Measurements from ENCODE around the gene NTHL1.

DNA sequence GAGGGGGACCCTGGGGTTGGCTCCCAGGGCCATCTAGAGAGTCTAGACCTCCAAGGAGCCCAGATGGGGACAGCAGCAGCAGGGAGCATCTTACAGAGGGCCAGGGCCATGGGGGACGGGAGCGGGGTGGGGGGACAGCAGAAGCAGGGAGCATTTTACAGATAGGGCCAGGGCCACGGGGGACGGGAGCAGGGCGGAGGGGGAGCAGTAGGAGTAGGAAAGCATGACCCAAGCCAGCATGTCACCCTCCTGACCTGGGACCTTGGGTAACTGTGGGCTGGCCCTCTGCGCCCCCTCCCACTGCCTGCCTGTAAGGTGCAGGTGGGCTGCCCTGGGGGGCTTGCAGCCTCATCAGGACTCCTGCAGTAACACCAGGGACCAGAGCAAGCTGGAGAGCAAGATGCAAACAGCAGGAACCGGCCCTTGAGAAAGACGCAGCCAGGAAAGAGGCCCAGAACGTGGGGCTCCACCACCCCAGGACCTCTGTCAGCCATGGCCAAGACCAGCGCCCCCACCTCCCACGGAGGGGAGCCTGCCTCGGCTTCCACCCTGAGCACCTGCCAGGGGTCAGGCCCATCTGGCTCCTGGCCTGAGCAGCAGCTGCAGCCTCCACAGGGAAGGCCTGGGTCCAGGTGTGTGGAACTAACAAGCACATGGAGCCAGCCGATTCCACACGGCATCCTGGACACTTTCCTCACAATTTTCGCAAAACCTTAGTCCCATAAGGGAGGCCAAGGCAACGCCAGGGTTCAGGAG lies 40.4 kb downstream of the NTHL1 start:
- no peak for TF ChIP-seq POLR2A (IDR thresholded peaks at IDR 0.05)
- TF ChIP-seq, protein P1, sequence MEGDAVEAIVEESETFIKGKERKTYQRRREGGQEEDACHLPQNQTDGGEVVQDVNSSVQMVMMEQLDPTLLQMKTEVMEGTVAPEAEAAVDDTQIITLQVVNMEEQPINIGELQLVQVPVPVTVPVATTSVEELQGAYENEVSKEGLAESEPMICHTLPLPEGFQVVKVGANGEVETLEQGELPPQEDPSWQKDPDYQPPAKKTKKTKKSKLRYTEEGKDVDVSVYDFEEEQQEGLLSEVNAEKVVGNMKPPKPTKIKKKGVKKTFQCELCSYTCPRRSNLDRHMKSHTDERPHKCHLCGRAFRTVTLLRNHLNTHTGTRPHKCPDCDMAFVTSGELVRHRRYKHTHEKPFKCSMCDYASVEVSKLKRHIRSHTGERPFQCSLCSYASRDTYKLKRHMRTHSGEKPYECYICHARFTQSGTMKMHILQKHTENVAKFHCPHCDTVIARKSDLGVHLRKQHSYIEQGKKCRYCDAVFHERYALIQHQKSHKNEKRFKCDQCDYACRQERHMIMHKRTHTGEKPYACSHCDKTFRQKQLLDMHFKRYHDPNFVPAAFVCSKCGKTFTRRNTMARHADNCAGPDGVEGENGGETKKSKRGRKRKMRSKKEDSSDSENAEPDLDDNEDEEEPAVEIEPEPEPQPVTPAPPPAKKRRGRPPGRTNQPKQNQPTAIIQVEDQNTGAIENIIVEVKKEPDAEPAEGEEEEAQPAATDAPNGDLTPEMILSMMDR (IDR thresholded peaks at IDR 0.05), result no peak

All from Peyer's patch (tissue), 4 donors.